IMR-90 (cell line): ENCODE results near the gene SMIM36. TPM values are rescaled to one million over a fixed set of nuclear protein-coding genes. Genes with fewer than 3 reads are reported as not detected.

Experiments used
- ATAC-seq: fragments of 200-7000 bp; cut with Tn5 transposase; 2 replicates; pipeline ENCODE4 v1.9.1; 2020; ENCODE audit warnings: low read depth, mild to moderate bottlenecking, moderate library complexity
- BruUV-seq: library from RNA; stranded (reverse); fragments of 400-500 nt; replicated peaks from 2 replicates; lab custom pipeline; 2021; lab: Mats Ljungman, UMichigan
- CTCF ChIA-PET: fragments of 300-600 bp; formaldehyde crosslinking; extraction: SDS; loops from one replicate; lab custom pipeline; 2021; ENCODE audit warnings: antibody characterized with exemption; lab: Yijun Ruan, JAX
- POLR2A ChIA-PET: fragments of 300-600 bp; sonication (Branson Sonifier 250); formaldehyde crosslinking; loops from one replicate; lab custom pipeline; 2022; ENCODE audit warnings: antibody characterized with exemption; ENCODE audit not compliant: unreplicated experiment; lab: Charles Lee
- DNase-seq: peaks from one replicate; pipeline ENCODE4 v3.0.0; 2013
- H2AFZ ChIP-seq: replicated peaks from 2 replicates; pipeline ENCODE3; 2013; ENCODE audit warnings: low read length, mild to moderate bottlenecking; ENCODE audit not compliant: poor library complexity
- H2AK5ac ChIP-seq: 2 replicates; pipeline ENCODE4 v1.6.1; 2013; ENCODE audit warnings: low read depth, low read length, inconsistent platforms
- H2AK9ac ChIP-seq: replicated peaks from 2 replicates; pipeline ENCODE3; 2013; ENCODE audit warnings: mild to moderate bottlenecking, low read depth, low read length, moderate library complexity; ENCODE audit not compliant: poor library complexity
- H2BK120ac ChIP-seq: 2 replicates; pipeline ENCODE4 v1.6.1; 2013; ENCODE audit warnings: low read depth, low read length, inconsistent platforms
- H2BK15ac ChIP-seq: 3 replicates; pipeline ENCODE4 v1.6.1; 2013; ENCODE audit warnings: low read depth, low read length, inconsistent platforms
- H2BK20ac ChIP-seq: 2 replicates; pipeline ENCODE4 v1.6.1; 2013; ENCODE audit warnings: low read depth, mild to moderate bottlenecking, inconsistent platforms, low read length, moderate library complexity
- H2BK5ac ChIP-seq: 2 replicates; pipeline ENCODE4 v1.6.1; 2013; ENCODE audit warnings: mild to moderate bottlenecking, low read depth, low read length, inconsistent platforms; ENCODE audit not compliant: poor library complexity, severe bottlenecking
- H3K14ac ChIP-seq: replicated peaks from 2 replicates; pipeline ENCODE4 v1.6.1; 2013; ENCODE audit warnings: low read depth, low read length, inconsistent platforms
- H3K18ac ChIP-seq: 2 replicates; pipeline ENCODE4 v1.6.1; 2013; ENCODE audit warnings: low read depth, low read length, control low read depth
- H3K23ac ChIP-seq: 2 replicates; pipeline ENCODE4 v1.6.1; 2013; ENCODE audit warnings: low read depth, low read length, inconsistent platforms
- H3K27ac ChIP-seq: 2 replicates; pipeline ENCODE4 v1.5.1; 2013; ENCODE audit warnings: mild to moderate bottlenecking, control low read depth, low read length; ENCODE audit not compliant: insufficient read depth
- H3K27me3 ChIP-seq: 2 replicates; pipeline ENCODE4 v1.6.1; 2013; ENCODE audit warnings: low read length; ENCODE audit not compliant: control insufficient read depth, insufficient read depth
- H3K36me3 ChIP-seq: 2 replicates; pipeline ENCODE4 v1.6.1; 2013; ENCODE audit warnings: low read length, mixed read lengths; ENCODE audit not compliant: control insufficient read depth, insufficient read depth
- H3K4ac ChIP-seq: 2 replicates; pipeline ENCODE4 v1.6.1; 2013; ENCODE audit warnings: low read depth, low read length, inconsistent platforms
- H3K4me1 ChIP-seq: 2 replicates; pipeline ENCODE4 v1.6.1; 2013; ENCODE audit warnings: low read length, mixed read lengths; ENCODE audit not compliant: control insufficient read depth, insufficient read depth
- H3K4me2 ChIP-seq: 2 replicates; pipeline ENCODE4 v1.6.1; 2013; ENCODE audit warnings: low read depth, mild to moderate bottlenecking, control low read depth, low read length, moderate library complexity
- H3K4me3 ChIP-seq: 2 replicates; pipeline ENCODE4 v1.5.1; 2013; ENCODE audit warnings: low read depth, mild to moderate bottlenecking, control low read depth, low read length, moderate library complexity; ENCODE audit not compliant: insufficient read depth
- H3K56ac ChIP-seq: 2 replicates; pipeline ENCODE4 v1.6.1; 2013; ENCODE audit warnings: low read length, inconsistent platforms; ENCODE audit not compliant: insufficient read depth; ENCODE audit errors: extremely low read depth
- H3K79me1 ChIP-seq, 2 experiments: 2 replicates each; pipeline ENCODE4 v1.6.1; 2013; ENCODE audit warnings: low read length in 2 of 2, inconsistent platforms in 1 of 2, low read depth in 1 of 2
- H3K9ac ChIP-seq: 2 replicates; pipeline ENCODE4 v1.6.1; 2013; ENCODE audit warnings: low read depth, low read length, control low read depth
- H3K9me1 ChIP-seq: 2 replicates; pipeline ENCODE4 v1.6.1; 2013; ENCODE audit warnings: low read length, inconsistent platforms; ENCODE audit not compliant: insufficient read depth
- H3K9me3 ChIP-seq: 2 replicates; pipeline ENCODE4 v1.6.1; 2013; ENCODE audit warnings: low read length; ENCODE audit not compliant: control insufficient read depth, insufficient read depth
- H4K20me1 ChIP-seq: 2 replicates; pipeline ENCODE4 v1.6.1; 2013; ENCODE audit warnings: low read length, inconsistent platforms; ENCODE audit not compliant: insufficient read depth
- H4K5ac ChIP-seq: 2 replicates; pipeline ENCODE4 v1.6.1; 2013; ENCODE audit warnings: mild to moderate bottlenecking, low read depth, low read length, control low read depth
- H4K8ac ChIP-seq, 2 experiments: 2 replicates each; pipeline ENCODE4 v1.6.1; 2013; ENCODE audit warnings: low read depth in 2 of 2, low read length in 2 of 2, control low read depth in 1 of 2, inconsistent platforms in 1 of 2
- H4K91ac ChIP-seq: 2 replicates; pipeline ENCODE4 v1.6.1; 2013; ENCODE audit warnings: low read depth, low read length, inconsistent platforms; ENCODE audit not compliant: insufficient read depth
- BHLHE40 ChIP-seq: fragments of 150-350 bp; IDR thresholded peaks from 2 replicates; pipeline ENCODE4 v1.6.1; 2016; ENCODE audit warnings: mild to moderate bottlenecking, low read depth, low read length
- CEBPB ChIP-seq: IDR thresholded peaks from 2 replicates; pipeline ENCODE4 v1.6.1; 2012; ENCODE audit warnings: low read depth, low read length, improper control_type of control experiment
- CHD1 ChIP-seq: IDR thresholded peaks from 2 replicates; pipeline ENCODE4 v1.6.1; 2012; ENCODE audit warnings: low read depth, low read length, improper control_type of control experiment
- CTCF ChIP-seq: conservative IDR thresholded peaks from 2 replicates; pipeline ENCODE4 v1.5.1; 2012; ENCODE audit warnings: mild to moderate bottlenecking, low read depth, low read length, improper control_type of control experiment
- ELK1 ChIP-seq: fragments of 150-350 bp; IDR thresholded peaks from 2 replicates; pipeline ENCODE4 v1.6.1; 2016; ENCODE audit warnings: low read depth, mild to moderate bottlenecking, low read length, moderate library complexity, borderline replicate concordance
- FOS ChIP-seq: fragments of 150-350 bp; IDR thresholded peaks from 2 replicates; pipeline ENCODE4 v1.6.1; 2016; ENCODE audit warnings: low read depth, low read length
- MAFK ChIP-seq: IDR thresholded peaks from 2 replicates; pipeline ENCODE4 v1.6.1; 2012; ENCODE audit warnings: low read depth, low read length, improper control_type of control experiment
- MAZ ChIP-seq: IDR thresholded peaks from 2 replicates; pipeline ENCODE4 v1.6.1; 2012; ENCODE audit warnings: low read depth, mild to moderate bottlenecking, low read length, improper control_type of control experiment, moderate library complexity, borderline replicate concordance
- MXI1 ChIP-seq: IDR thresholded peaks from 2 replicates; pipeline ENCODE4 v1.6.1; 2012; ENCODE audit warnings: low read depth, mild to moderate bottlenecking, low read length, moderate library complexity, borderline replicate concordance
- NFE2L2 ChIP-seq: fragments of 150-350 bp; IDR thresholded peaks from 2 replicates; pipeline ENCODE4 v1.6.1; 2016; ENCODE audit warnings: low read depth, mild to moderate bottlenecking, low read length
- RAD21 ChIP-seq: IDR thresholded peaks from 2 replicates; pipeline ENCODE4 v1.6.1; 2012; ENCODE audit warnings: low read length, improper control_type of control experiment
- RCOR1 ChIP-seq: IDR thresholded peaks from 2 replicates; pipeline ENCODE4 v1.6.1; 2012; ENCODE audit warnings: mild to moderate bottlenecking, low read length, improper control_type of control experiment; ENCODE audit not compliant: insufficient replicate concordance
- RFX5 ChIP-seq: IDR thresholded peaks from 2 replicates; pipeline ENCODE4 v1.8.0; 2012; ENCODE audit warnings: low read depth, mild to moderate bottlenecking, low read length, moderate library complexity
- SMC3 ChIP-seq: fragments of 150-350 bp; IDR thresholded peaks from 2 replicates; pipeline ENCODE4 v1.6.1; 2016; ENCODE audit warnings: low read depth, mild to moderate bottlenecking, antibody characterized with exemption, low read length, moderate library complexity
- USF2 ChIP-seq: fragments of 150-350 bp; IDR thresholded peaks from 2 replicates; pipeline ENCODE4 v1.6.1; 2017; ENCODE audit warnings: mild to moderate bottlenecking, antibody characterized with exemption, low read length, low read depth
- WGBS, 2 experiments: methylation state at CpG; one replicate each; pipeline versions ENCODE4 v1.1.5 to v1.1.7; 2013; ENCODE audit warnings: missing lambda C conversion rate in 2 of 2; ENCODE audit not compliant: insufficient read length in 1 of 2; ENCODE audit errors: extremely low coverage in 2 of 2; 5-methylcytosine and 5-hydroxymethylcytosine counted together
- dilution Hi-C: fragments of 300-500 bp; cut with HindIII; formaldehyde crosslinking; loops from one replicate; pipeline ENCODE4 v1.14.3; 2018; ENCODE audit warnings: low sequenced_read_pairs; ENCODE audit not compliant: unreplicated experiment
- in situ Hi-C: fragments of 300-500 bp; cut with MboI; formaldehyde crosslinking; loops from 3 replicates; pipeline ENCODE4 v1.14.3; 2019; ENCODE audit warnings: low sequenced_read_pairs, inconsistent platforms, mixed read lengths
- intact Hi-C: fragments of 100-400 bp; cut with micrococcal nuclease; formaldehyde crosslinking; loops from 2 replicates; pipeline ENCODE4 v1.10.0; 2022
- polyA plus RNA-seq, 3 experiments: library from polyadenylated mRNA; depleted of rRNA; stranded (reverse); fragments of >200 nt; gene quantifications; 2 replicates each; pipeline ENCODE4 v1.2.3, GENCODE V29; 2012; ENCODE audit warnings: low replicate concordance in 1 of 3
- total RNA-seq: library from RNA; depleted of rRNA; stranded (reverse); fragments of >200 nt; gene quantifications from 2 replicates; pipeline ENCODE4 v1.2.3, GENCODE V29; 2012

Gene SMIM36
- total and polyA plus RNA-seq, 2 of the 4 experiments (the other 2 are of a cell fraction), result not detected

- TF ChIP-seq RAD21 (no peak), FOS (no peak), RCOR1 (no peak), MAZ (no peak), MXI1 (no peak), CHD1 (no peak), USF2 (no peak), CEBPB (no peak), MAFK (no peak), CTCF (no peak), ELK1 (no peak), SMC3 (no peak), RFX5 (no peak), BHLHE40 (no peak), NFE2L2 (no peak)
- no peak overlapping the region for H3K18ac ChIP-seq
Measured at GRCh38 chr17:55490376-55490775, 20.9 kb downstream of the SMIM36 start.

More at GRCh38 chr17:55490376-55490775, 20.9 kb downstream of the SMIM36 start:
- intact Hi-C loops (no loop called here), dilution Hi-C loops (no loop called here), in situ Hi-C loops (no loop called here)
- ATAC-seq (no peak), DNase-seq (no peak)
- H3K9me3 ChIP-seq, result no peaks in the 10 kb centered on the region
- no peaks in the 10 kb centered on the region; the same call in 1 of the 2 replicates for H3K4me1 ChIP-seq
- no peak overlapping the region for H2AFZ ChIP-seq
- H3K4me2 ChIP-seq, result no peak overlapping the region
- no peak overlapping the region for H2BK120ac ChIP-seq
- H3K14ac ChIP-seq, result no peak overlapping the region
- no peak overlapping the region for H4K8ac ChIP-seq
- no peak overlapping the region for H2AK5ac ChIP-seq
- no peak overlapping the region for H2BK20ac ChIP-seq
- no CpG with 5 or more reads among the region's 4 CpGs for WGBS, 2 experiments
- no peak overlapping the region for H3K4ac ChIP-seq
- no peak overlapping the region for H4K5ac ChIP-seq
- no peak overlapping the region for H2BK5ac ChIP-seq
- no peak overlapping the region for H3K56ac ChIP-seq
- H4K91ac ChIP-seq, result no peak overlapping the region
- no peak overlapping the region for H3K9ac ChIP-seq
- H3K9me1 ChIP-seq, result no peaks in the 10 kb centered on the region
- BruUV-seq, result no TSS peak
- CTCF ChIA-PET, result no interaction called here
- H3K27me3 ChIP-seq, result peaks cover 2% of the 10 kb centered on the region
- H3K4me3 ChIP-seq, result no peak overlapping the region
- no peak overlapping the region for H3K27ac ChIP-seq
- H2BK15ac ChIP-seq, result no peak overlapping the region
- no peaks in the 10 kb centered on the region for H3K36me3 ChIP-seq
- no peaks in the 10 kb centered on the region for H4K20me1 ChIP-seq
- no peak overlapping the region for H3K23ac ChIP-seq
- no peak overlapping the region for H2AK9ac ChIP-seq
- no peaks in the 10 kb centered on the region for H3K79me1 ChIP-seq
- POLR2A ChIA-PET, result no interaction called here
